ENCODE measurements around the gene DESI1. TPM values are rescaled to one million over a fixed set of nuclear protein-coding genes. Genes with fewer than 3 reads are reported as not detected.
"Not testable (repeated sequence)": the region's sequence is repeated elsewhere in the genome, so short reads cannot be mapped to it uniquely, and the experiment has no call there.

DESI1 gene
- total and polyA plus RNA-seq, 7 experiments from 2014 or later = 10.9 to 45.7 (median 23.7) TPM

DNA sequence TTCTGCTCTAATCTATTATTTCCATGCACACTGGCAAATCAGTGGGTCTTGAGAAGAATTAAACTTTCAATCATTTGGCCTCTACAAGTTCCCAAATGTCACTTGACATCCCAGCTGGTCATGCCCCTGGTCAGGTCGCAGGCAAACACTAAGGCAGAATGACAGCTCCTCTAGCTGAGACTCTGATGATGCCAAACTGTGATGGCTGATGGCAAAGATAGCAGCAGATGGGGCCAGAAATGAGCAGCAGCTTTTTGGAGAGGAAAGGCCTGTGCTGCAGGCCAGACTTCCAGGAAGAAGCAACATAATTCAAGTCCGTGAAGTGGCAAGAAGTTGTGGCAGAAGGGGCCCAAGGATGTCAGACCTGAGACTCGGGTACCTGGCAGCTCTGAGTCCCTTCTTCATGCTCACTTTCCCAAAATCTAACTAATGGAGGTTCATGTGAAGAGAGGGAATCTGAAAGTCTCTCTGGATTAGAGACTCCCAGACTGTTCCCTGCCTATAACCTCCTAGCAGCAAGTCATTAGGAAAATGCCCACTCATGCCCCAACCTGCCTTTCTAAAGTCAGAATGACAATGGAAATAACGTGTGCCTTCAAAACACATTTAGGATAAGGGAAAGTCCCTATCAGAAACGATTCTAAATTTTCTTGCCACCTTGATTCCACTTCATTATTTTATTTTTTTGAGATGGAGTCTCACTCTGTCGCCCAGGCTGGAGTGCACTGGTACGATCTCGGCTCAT is 21.8 kb downstream of the DESI1 start:
- Mint-ChIP-seq H3K27ac (no peak overlapping the region), H3K4me1 (peaks cover 7 to 26% (median 15%) of the 10 kb centered on the region in 7 donors), H3K9me3 (no peaks in the 10 kb centered on the region), H3K4me3 (no peak overlapping the region), H3K36me3 (peaks cover 5 to 27% (median 13%) of the 10 kb centered on the region in 5 donors), H3K27me3 (peaks cover 0 to 5% (median 0%) of the 10 kb centered on the region in 5 donors)
- no peaks in the 10 kb centered on the region for H3K27me3 ChIP-seq (ENCODE audit: control insufficient read depth in 2 of 2, insufficient read depth in 2 of 2, low read length in 2 of 2)
- POLR2A ChIA-PET = interaction anchor here (1.0 kb wide), 1 partner anchor 21 kb away, joined by 3 read pairs; no protein-coding TSS in a partner anchor
- no peak overlapping the region for H3K27ac ChIP-seq (ENCODE audit: low read depth, low read length)
- CTCF ChIA-PET = interaction anchor here (0.6 kb wide), 1 partner anchor 194 kb away, joined by 3 read pairs; no protein-coding TSS in a partner anchor
- H3K4me1 ChIP-seq (ENCODE audit: control insufficient read depth in 2 of 2, insufficient read depth in 2 of 2, low read length in 2 of 2) = peaks cover 0 to 12% of the 10 kb centered on the region in 2 donors
- H3K9me3 ChIP-seq (ENCODE audit: control insufficient read depth in 2 of 3, low read length in 3 of 3) = no peaks in the 10 kb centered on the region
- H3K4me3 ChIP-seq (ENCODE audit: low read length) = no peak overlapping the region
- peaks cover 0 to 32% (median 0%) of the 10 kb centered on the region in 3 experiments for H3K36me3 ChIP-seq (ENCODE audit: control insufficient read depth in 2 of 3, insufficient read depth in 3 of 3, low read length in 3 of 3)
- intact Hi-C loops (cut with micrococcal nuclease) = no loop called here
- no peak for ATAC-seq
- no peak for DNase-seq

DNA sequence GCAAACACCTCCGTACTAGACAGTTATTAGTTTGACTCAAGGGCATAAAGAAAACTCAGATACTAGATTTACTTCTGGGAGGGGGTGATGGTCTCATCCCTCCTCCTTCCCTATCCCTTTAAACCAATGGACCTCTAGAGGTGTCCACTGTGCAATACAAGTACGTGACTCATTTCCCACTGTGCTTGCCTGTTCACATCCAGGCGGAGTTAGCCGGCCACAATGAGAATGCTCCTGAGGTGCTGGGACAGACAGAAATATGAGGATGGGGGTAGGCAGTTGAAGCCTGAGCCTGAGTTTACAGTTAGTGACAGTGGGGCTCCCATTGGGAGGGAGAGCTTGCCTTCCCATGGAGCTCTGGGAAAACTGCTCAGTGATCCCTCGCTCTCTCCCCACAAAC is 22.8 kb downstream of the DESI1 start:
- Mint-ChIP-seq H3K36me3 (peaks cover 5 to 21% (median 13%) of the 10 kb centered on the region in 5 donors), H3K27ac (peak overlapping the region in 1 of 9 donors; percentile 46), H3K9me3 (no peaks in the 10 kb centered on the region), H3K27me3 (peaks cover 0 to 3% (median 0%) of the 10 kb centered on the region in 5 donors), H3K4me3 (no peak overlapping the region), H3K4me1 (peaks cover 2 to 17% (median 6%) of the 10 kb centered on the region in 7 donors)
- DNase-seq (no peak), ATAC-seq (no peak)
- intact Hi-C loops (cut with micrococcal nuclease) = no loop called here
- H3K36me3 ChIP-seq (ENCODE audit: control insufficient read depth in 2 of 3, insufficient read depth in 3 of 3, low read length in 3 of 3) = peaks cover 0 to 30% (median 0%) of the 10 kb centered on the region in 3 experiments
- ChIA-PET CTCF (interaction anchor here (0.6 kb wide), 2 partner anchors 48 to 193 kb away, joined by 3 read pairs; no protein-coding TSS in a partner anchor), POLR2A (interaction anchor here (1.0 kb wide), 1 partner anchor 22 kb away, joined by 3 read pairs; no protein-coding TSS in a partner anchor)
- no peaks in the 10 kb centered on the region for H3K27me3 ChIP-seq (ENCODE audit: control insufficient read depth in 2 of 2, insufficient read depth in 2 of 2, low read length in 2 of 2)
- H3K27ac ChIP-seq (ENCODE audit: low read depth, low read length) = no peak overlapping the region
- H3K4me1 ChIP-seq (ENCODE audit: control insufficient read depth in 2 of 2, insufficient read depth in 2 of 2, low read length in 2 of 2) = peaks cover 0 to 3% of the 10 kb centered on the region in 2 donors
- H3K4me3 ChIP-seq (ENCODE audit: low read length) = no peak overlapping the region
- no peaks in the 10 kb centered on the region for H3K9me3 ChIP-seq (ENCODE audit: control insufficient read depth in 2 of 3, low read length in 3 of 3)

DNA sequence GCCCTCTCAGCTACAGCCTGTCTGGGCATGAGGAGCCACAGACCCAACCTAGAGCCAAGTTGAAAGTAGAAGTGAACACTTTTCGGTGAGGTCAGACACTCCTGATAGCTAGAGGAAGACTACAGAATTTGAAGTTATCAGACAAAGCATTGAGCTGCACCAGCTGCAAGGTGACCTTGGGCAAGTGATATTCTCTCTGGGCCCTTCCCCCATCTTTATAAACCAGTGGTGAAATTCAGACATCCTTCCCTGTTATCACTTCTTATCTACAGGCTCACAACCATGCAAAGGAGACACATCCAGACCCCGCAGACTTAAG is 23.2 kb downstream of the DESI1 start:
- H3K9me3 Mint-ChIP-seq = no peaks in the 10 kb centered on the region
- H3K4me1 Mint-ChIP-seq = peaks cover 0 to 12% (median 2%) of the 10 kb centered on the region in 7 donors
- ATAC-seq (no peak), DNase-seq (no peak)
- H3K4me3 ChIP-seq (ENCODE audit: low read length) = no peak overlapping the region
- peaks cover 2 to 16% (median 8%) of the 10 kb centered on the region in 5 donors for H3K36me3 Mint-ChIP-seq
- H3K27me3 ChIP-seq (ENCODE audit: control insufficient read depth in 2 of 2, insufficient read depth in 2 of 2, low read length in 2 of 2) = no peaks in the 10 kb centered on the region
- H3K27ac Mint-ChIP-seq = no peak overlapping the region
- H3K4me3 Mint-ChIP-seq = no peak overlapping the region
- ChIA-PET CTCF (interaction anchor here (0.6 to 1.6 kb wide), 3 partner anchors 48 to 73 kb away, joined by 3 read pairs; no protein-coding TSS in a partner anchor), POLR2A (no interaction called here)
- intact Hi-C loops (cut with micrococcal nuclease) = loop anchor here in 1 of 2 donors (1.0 kb wide), 2 partner anchors 53 to 194 kb away; partner anchors contain the start of gene POLR3H
- peaks cover 0 to 25% (median 0%) of the 10 kb centered on the region in 3 experiments for H3K36me3 ChIP-seq (ENCODE audit: control insufficient read depth in 2 of 3, insufficient read depth in 3 of 3, low read length in 3 of 3)
- no peaks in the 10 kb centered on the region for H3K4me1 ChIP-seq (ENCODE audit: control insufficient read depth in 2 of 2, insufficient read depth in 2 of 2, low read length in 2 of 2)
- H3K27ac ChIP-seq (ENCODE audit: low read depth, low read length) = no peak overlapping the region
- no peaks in the 10 kb centered on the region for H3K27me3 Mint-ChIP-seq
- H3K9me3 ChIP-seq (ENCODE audit: control insufficient read depth in 2 of 3, low read length in 3 of 3) = no peaks in the 10 kb centered on the region

DNA sequence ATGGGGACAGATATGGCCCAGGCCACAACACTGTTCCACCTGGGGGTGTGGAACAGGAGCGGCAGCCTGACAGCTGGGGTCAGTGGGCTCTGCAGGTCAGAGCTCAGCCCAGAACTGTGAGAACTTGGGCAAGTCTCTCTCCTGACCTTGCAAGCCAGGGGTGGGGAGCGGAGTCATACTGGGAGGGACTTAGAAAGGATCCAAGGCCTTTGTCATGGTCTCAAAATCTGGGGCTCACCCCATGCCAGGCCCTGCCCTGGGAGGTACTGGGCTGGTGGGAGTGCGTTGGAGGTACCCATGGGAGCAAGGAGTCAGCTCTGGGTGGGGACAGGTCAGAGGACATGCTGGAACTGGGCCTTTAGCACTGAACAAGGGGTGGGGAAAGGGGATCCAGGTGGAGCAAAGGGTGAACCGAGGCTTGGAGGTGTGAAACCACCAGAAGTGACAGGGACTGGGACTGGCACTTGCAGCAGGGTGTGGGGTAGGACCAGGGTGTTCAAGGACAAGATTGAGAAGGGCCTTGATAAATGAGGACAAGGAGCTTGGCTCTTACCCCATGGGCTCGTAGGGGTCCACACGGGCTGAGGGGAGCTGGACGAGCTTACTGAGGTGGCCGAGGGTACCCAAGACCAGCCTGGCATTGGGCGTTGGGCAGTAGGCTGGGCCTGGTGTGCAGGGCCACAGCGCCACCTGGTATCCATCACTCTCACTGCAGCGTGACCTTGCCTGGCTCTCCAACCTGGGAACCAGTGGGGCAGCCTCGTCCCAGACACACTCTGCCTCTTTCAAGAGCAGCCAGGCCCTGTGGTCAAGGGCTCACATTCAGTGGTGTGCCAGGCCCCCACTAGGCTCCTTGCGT is 23.8 kb downstream of the DESI1 start:
- no peaks in the 10 kb centered on the region for H3K9me3 ChIP-seq (ENCODE audit: control insufficient read depth in 2 of 3, low read length in 3 of 3)
- H3K27me3 Mint-ChIP-seq = no peaks in the 10 kb centered on the region
- peaks cover 0 to 6% (median 0%) of the 10 kb centered on the region in 7 donors for H3K4me1 Mint-ChIP-seq
- ChIA-PET POLR2A (interaction anchor here (0.6 kb wide), 2 partner anchors 17 to 115 kb away, joined by 3 read pairs; no protein-coding TSS in a partner anchor), CTCF (interaction anchor here (0.6 to 1.6 kb wide), 4 partner anchors 51 to 193 kb away, joined by 3 to 8 read pairs (median 3); no protein-coding TSS in a partner anchor)
- no peak overlapping the region for H3K4me3 ChIP-seq (ENCODE audit: low read length)
- H3K27ac Mint-ChIP-seq = no peak overlapping the region
- H3K9me3 Mint-ChIP-seq = no peaks in the 10 kb centered on the region
- no peak overlapping the region for H3K4me3 Mint-ChIP-seq
- peak in 6 of 9 donors; percentile 17 to 43 (median 28) for DNase-seq
- no peak overlapping the region for H3K27ac ChIP-seq (ENCODE audit: low read depth, low read length)
- no peaks in the 10 kb centered on the region for H3K27me3 ChIP-seq (ENCODE audit: control insufficient read depth in 2 of 2, insufficient read depth in 2 of 2, low read length in 2 of 2)
- H3K36me3 ChIP-seq (ENCODE audit: control insufficient read depth in 2 of 3, insufficient read depth in 3 of 3, low read length in 3 of 3) = peaks cover 0 to 19% (median 0%) of the 10 kb centered on the region in 3 experiments
- intact Hi-C loops (cut with micrococcal nuclease) = loop anchor here in 1 of 2 donors (1.0 kb wide), 2 partner anchors 53 to 194 kb away; partner anchors contain the start of gene POLR3H
- ATAC-seq = peak; percentile 85
- H3K4me1 ChIP-seq (ENCODE audit: control insufficient read depth in 2 of 2, insufficient read depth in 2 of 2, low read length in 2 of 2) = no peaks in the 10 kb centered on the region
- peaks cover 0 to 10% (median 4%) of the 10 kb centered on the region in 5 donors for H3K36me3 Mint-ChIP-seq

DNA sequence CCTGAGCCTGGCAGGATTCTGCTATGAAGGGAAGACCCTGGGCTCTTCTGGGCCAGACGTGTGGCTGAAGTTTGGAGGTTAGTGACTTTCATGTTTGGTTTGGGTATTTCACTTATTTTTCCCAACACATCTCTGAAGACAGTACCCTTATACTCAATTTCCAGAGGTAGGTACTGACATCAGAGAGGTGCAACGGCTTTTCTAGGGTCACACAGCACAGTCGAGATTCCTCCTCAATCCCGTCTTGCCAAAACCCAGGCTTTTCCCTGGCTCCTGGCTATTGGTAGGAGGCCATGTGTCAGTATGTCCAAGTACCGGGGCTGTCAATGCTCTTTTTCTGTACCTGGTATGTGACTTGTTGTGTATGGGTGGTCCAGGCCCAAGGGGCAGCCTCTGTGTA is 25.1 kb downstream of the DESI1 start:
- Histone ChIP-seq H3K36me3 (ENCODE audit: control insufficient read depth in 2 of 3, insufficient read depth in 3 of 3, low read length in 3 of 3) (peaks cover 0 to 6% (median 0%) of the 10 kb centered on the region in 3 experiments), H3K4me3 (ENCODE audit: low read length) (no peak overlapping the region), H3K4me1 (ENCODE audit: control insufficient read depth in 2 of 2, insufficient read depth in 2 of 2, low read length in 2 of 2) (no peaks in the 10 kb centered on the region), H3K9me3 (ENCODE audit: control insufficient read depth in 2 of 3, low read length in 3 of 3) (no peaks in the 10 kb centered on the region), H3K27me3 (ENCODE audit: control insufficient read depth in 2 of 2, insufficient read depth in 2 of 2, low read length in 2 of 2) (no peaks in the 10 kb centered on the region), H3K27ac (ENCODE audit: low read depth, low read length) (no peak overlapping the region)
- Mint-ChIP-seq H3K36me3 (peaks cover 0 to 5% (median 0%) of the 10 kb centered on the region in 5 donors), H3K4me1 (peaks cover 0 to 3% (median 0%) of the 10 kb centered on the region in 7 donors), H3K27ac (no peak overlapping the region), H3K9me3 (no peaks in the 10 kb centered on the region), H3K27me3 (no peaks in the 10 kb centered on the region), H3K4me3 (no peak overlapping the region)
- ChIA-PET POLR2A (no interaction called here), CTCF (no interaction called here)
- DNase-seq = no peak
- intact Hi-C loops (cut with micrococcal nuclease) = no loop called here
- ATAC-seq = no peak

DNA sequence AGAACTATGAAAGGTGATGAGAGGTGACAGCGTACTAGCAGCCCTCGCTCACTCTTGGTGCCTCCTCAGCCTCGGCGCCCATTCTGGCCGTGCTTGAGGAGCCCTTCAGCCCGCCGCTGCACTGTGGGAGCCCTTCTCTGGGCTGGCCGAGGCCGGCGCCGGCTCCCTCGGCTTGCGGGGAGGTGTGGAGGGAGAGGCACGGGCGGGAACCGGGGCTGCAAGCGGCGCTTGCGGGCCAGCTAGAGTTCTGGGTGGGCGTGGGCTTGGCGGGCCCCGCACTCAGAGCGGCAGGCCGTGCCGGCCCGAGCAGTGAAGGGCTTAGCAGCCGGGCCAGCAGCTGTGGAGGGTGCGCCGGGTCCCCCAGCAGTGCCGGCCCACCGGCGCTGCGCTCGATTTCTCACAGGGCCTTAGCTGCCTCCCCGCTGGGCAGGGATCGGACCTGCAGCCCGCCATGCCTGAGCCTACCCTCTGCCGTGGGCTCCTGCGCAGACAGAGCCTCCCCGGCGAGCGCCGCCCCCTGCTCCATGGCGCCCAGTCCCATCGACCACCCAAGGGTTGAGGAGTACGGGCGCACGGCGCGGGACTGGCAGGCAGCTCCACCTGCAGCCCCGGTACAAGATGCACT is 27.4 kb downstream of the DESI1 start:
- H3K36me3 ChIP-seq (ENCODE audit: control insufficient read depth in 2 of 3, insufficient read depth in 3 of 3, low read length in 3 of 3); DNase-seq; H3K27ac ChIP-seq (ENCODE audit: low read depth, low read length); H3K9me3 Mint-ChIP-seq; H3K9me3 ChIP-seq (ENCODE audit: control insufficient read depth in 2 of 3, low read length in 3 of 3); ATAC-seq; intact Hi-C loops (cut with micrococcal nuclease); H3K27me3 ChIP-seq (ENCODE audit: control insufficient read depth in 2 of 2, insufficient read depth in 2 of 2, low read length in 2 of 2); H3K27ac Mint-ChIP-seq; CTCF ChIA-PET; H3K27me3 Mint-ChIP-seq; H3K36me3 Mint-ChIP-seq; H3K4me3 ChIP-seq (ENCODE audit: low read length); H3K4me3 Mint-ChIP-seq: not testable (repeated sequence)
- H3K4me1 Mint-ChIP-seq = peaks cover 0 to 19% (median 8%) of the 10 kb centered on the region in 7 donors
- H3K4me1 ChIP-seq (ENCODE audit: control insufficient read depth in 2 of 2, insufficient read depth in 2 of 2, low read length in 2 of 2) = peaks cover 7 to 11% of the 10 kb centered on the region in 2 donors
- POLR2A ChIA-PET = interaction anchor here (0.6 kb wide), 1 partner anchor 145 kb away, joined by 3 read pairs; no protein-coding TSS in a partner anchor
